ENCODE measurements around the gene SOWAHB.

The SOWAHB gene

GRCh38 chr4:76897536-76898384 lies at the start of gene SOWAHB:
Gene SOWAHB, minus strand, starts transcription at chr4:76898144. Its CDS starts 295 bp downstream, at chr4:76897849.
- FAIRE-seq (no peak), DNase-seq (ENCODE audit: insufficient read length, low spot score) (peak; percentile 19)

- FAIRE-seq (no peak), DNase-seq (ENCODE audit: insufficient read length, low spot score) (no peak)
Measured at GRCh38 chr4:76947369-76947768, 49.4 kb upstream of the SOWAHB start.

- no peak for DNase-seq (ENCODE audit: insufficient read length, low spot score)
- FAIRE-seq = no peak
Measured at GRCh38 chr4:76943790-76944189, 45.8 kb upstream of the SOWAHB start.

GRCh38 chr4:76943129-76943620 lies 45.2 kb upstream of the SOWAHB start:
- FAIRE-seq = no peak
- DNase-seq (ENCODE audit: insufficient read length, low spot score) = no peak

- no peak for DNase-seq (ENCODE audit: insufficient read length, low spot score)
- FAIRE-seq = no peak
Measured at GRCh38 chr4:76939184-76939583, 41.2 kb upstream of the SOWAHB start.

- FAIRE-seq (no peak), DNase-seq (ENCODE audit: insufficient read length, low spot score) (no peak)
Measured at GRCh38 chr4:76931576-76932276, 33.8 kb upstream of the SOWAHB start.

GRCh38 chr4:76931087-76931486 lies 33.1 kb upstream of the SOWAHB start:
- FAIRE-seq = no peak
- no peak for DNase-seq (ENCODE audit: insufficient read length, low spot score)

GRCh38 chr4:76930685-76931084 lies 32.7 kb upstream of the SOWAHB start:
- DNase-seq (ENCODE audit: insufficient read length, low spot score) (no peak), FAIRE-seq (no peak)

- FAIRE-seq = no peak
- DNase-seq (ENCODE audit: insufficient read length, low spot score) = no peak
Measured at GRCh38 chr4:76926841-76927240, 28.9 kb upstream of the SOWAHB start.

GRCh38 chr4:76923619-76924357 lies 25.8 kb upstream of the SOWAHB start:
- DNase-seq (ENCODE audit: insufficient read length, low spot score) = no peak
- FAIRE-seq = no peak

- DNase-seq (ENCODE audit: insufficient read length, low spot score) (no peak), FAIRE-seq (no peak)
Measured at GRCh38 chr4:76920715-76921114, 22.8 kb upstream of the SOWAHB start.

- DNase-seq (ENCODE audit: insufficient read length, low spot score) (no peak), FAIRE-seq (no peak)
Measured at GRCh38 chr4:76909711-76910110, 11.8 kb upstream of the SOWAHB start.

- DNase-seq (ENCODE audit: insufficient read length, low spot score) = no peak
Measured at GRCh38 chr4:76905521-76905920, 7.6 kb upstream of the SOWAHB start.

GRCh38 chr4:76904646-76905190 lies 6.8 kb upstream of the SOWAHB start:
- FAIRE-seq = no peak
- no peak for DNase-seq (ENCODE audit: insufficient read length, low spot score)

More at GRCh38 chr4:76905521-76905920, 7.6 kb upstream of the SOWAHB start:
- FAIRE-seq = no peak

GRCh38 chr4:76902233-76902890 lies 4.4 kb upstream of the SOWAHB start:
- FAIRE-seq (no peak), DNase-seq (ENCODE audit: insufficient read length, low spot score) (no peak)

- FAIRE-seq (no peak), DNase-seq (ENCODE audit: insufficient read length, low spot score) (no peak)
Measured at GRCh38 chr4:76898949-76899645, 1.2 kb upstream of the SOWAHB start.

- DNase-seq (ENCODE audit: insufficient read length, low spot score) = no peak
- no peak for FAIRE-seq
Measured at GRCh38 chr4:76898385-76898692, 395 bp upstream of the SOWAHB start.

- DNase-seq (ENCODE audit: insufficient read length, low spot score) (peak; percentile 13), FAIRE-seq (no peak)
Measured at GRCh38 chr4:76896614-76897535, 1.1 kb downstream of the SOWAHB start.

- FAIRE-seq = no peak
- DNase-seq (ENCODE audit: insufficient read length, low spot score) = no peak
Measured at GRCh38 chr4:76896048-76896447, 1.9 kb downstream of the SOWAHB start.
